ENCODE measurements around the gene TTLL7.

DNA sequence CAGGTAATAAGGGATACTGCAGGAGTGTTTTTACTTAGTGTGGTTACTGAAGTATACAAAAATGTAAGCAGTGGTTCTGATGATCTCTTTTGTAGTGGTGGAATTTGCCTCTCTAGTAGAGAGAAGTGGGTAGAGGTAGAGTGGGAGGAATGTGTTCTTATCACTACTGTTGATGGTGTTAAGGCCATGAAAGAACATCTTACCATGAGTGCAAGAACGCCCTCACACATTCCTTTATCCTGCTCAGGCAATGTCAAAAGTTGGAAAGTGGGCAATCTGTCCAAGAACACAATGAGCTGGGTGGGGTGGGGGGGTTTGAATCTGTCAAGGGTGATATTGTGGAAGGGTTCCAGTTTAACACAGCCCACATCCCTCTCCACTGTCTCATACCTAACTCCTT lies 78.6 kb downstream of the TTLL7 start:
- TF ChIP-seq, protein P1, sequence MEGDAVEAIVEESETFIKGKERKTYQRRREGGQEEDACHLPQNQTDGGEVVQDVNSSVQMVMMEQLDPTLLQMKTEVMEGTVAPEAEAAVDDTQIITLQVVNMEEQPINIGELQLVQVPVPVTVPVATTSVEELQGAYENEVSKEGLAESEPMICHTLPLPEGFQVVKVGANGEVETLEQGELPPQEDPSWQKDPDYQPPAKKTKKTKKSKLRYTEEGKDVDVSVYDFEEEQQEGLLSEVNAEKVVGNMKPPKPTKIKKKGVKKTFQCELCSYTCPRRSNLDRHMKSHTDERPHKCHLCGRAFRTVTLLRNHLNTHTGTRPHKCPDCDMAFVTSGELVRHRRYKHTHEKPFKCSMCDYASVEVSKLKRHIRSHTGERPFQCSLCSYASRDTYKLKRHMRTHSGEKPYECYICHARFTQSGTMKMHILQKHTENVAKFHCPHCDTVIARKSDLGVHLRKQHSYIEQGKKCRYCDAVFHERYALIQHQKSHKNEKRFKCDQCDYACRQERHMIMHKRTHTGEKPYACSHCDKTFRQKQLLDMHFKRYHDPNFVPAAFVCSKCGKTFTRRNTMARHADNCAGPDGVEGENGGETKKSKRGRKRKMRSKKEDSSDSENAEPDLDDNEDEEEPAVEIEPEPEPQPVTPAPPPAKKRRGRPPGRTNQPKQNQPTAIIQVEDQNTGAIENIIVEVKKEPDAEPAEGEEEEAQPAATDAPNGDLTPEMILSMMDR (IDR thresholded peaks at IDR 0.05; ENCODE audit: insufficient read depth, low read length, poor library complexity, severe bottlenecking): no peak
- no peak for TF ChIP-seq EZH2phosphoT487 (conservative IDR thresholded peaks at IDR 0.05; ENCODE audit: low read length)
